ENCODE measurements around the gene ZNF619. TPM values are rescaled to one million over a fixed set of nuclear protein-coding genes. Genes with fewer than 3 reads are reported as not detected.

The ZNF619 gene
- polyA plus RNA-seq: 1 to 10 TPM; 1.8 to 4.7 (median 2.6) TPM

DNA sequence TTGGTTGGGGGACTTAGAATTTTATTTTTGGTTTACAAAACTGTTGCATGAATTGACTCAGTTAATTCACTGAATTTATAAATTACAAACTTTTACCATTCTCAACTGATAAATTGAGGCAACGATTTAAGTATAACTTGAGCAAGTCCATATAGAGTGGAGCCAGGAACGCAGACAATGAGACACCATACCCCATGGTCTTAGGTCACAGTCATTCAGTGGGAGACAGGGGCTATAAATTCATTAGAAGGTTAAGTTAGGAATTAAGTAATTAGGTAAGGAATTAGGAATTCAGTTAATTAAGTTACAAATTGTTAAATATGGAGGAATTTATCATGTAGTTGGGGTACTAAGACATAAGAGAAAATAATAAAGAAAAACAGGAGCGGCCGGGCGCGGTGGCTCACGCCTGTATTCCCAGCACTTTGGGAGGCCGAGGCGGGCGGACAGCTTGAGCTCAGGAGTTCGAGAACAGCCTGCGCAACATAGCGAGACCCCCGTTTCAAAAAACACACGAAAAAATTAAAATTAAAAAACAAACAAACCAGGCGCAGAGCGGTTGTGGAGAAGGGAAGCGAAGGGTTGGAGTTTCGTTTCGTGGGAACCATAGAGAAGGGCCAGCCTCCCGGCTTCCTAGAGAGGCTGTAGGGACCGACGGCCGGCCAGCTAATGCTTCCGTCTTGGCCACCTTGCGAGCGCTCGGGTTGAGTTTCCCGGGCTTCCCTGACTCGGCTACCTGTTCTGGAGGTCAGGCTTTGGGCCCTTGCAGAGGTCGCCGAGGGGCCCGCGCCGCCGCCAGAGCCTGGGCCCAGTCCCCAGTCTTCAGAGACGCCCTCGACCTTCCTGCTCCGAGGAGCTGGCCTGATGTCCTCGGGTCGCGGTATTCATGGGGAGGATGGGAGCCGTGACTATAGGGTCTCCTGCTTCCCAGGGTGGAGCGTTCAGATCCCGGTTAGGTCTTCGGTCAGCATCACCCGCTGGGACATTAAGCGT lies at the start of gene ZNF619:
ZNF619 (plus strand) TSS at position 645 of the 993 bp plus-strand sequence. CDS start 858 bp downstream, outside the sequence.
- peaks cover 6 to 14% (median 11%) of the 10 kb centered on the region in 3 donors for H3K36me3 Mint-ChIP-seq
- peaks cover 21 to 28% of the 10 kb centered on the region in 2 donors for H3K4me1 Mint-ChIP-seq
- peak within 1 kb of the TSS; percentile 92 to 99 (median 98) for H3K27ac Mint-ChIP-seq
- peaks cover 0 to 5% (median 3%) of the 10 kb centered on the region in 3 donors for H3K27me3 Mint-ChIP-seq (ENCODE audit: low read depth in 3 of 3)
- peak; percentile 76 to 80 (median 77) for DNase-seq
- H3K9me3 Mint-ChIP-seq: no peaks in the 10 kb centered on the region
- peak within 1 kb of the TSS; percentile 95 to 98 (median 97) for H3K4me3 Mint-ChIP-seq

DNA sequence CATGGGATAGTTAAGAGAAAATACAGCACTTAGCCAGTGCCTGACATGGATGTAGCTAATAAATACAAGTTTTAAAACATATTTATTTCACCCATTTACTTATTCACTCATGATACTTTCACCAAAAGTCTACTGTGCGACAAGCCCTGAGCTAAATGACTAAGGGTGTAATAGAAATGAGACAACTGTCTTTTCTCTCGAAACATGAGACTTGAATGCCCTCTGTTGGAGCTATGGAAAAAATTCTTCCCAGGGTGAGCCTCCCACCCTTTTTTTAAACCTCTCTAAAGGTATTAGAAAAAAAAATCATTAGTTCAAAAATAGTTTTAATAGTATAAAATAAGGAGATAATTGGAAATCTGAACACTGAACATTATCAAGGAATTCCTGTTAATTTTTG lies 44.1 kb upstream of the ZNF619 start:
- no peaks in the 10 kb centered on the region for H3K4me1 Mint-ChIP-seq
- no peak overlapping the region for H3K4me3 Mint-ChIP-seq
- peaks cover 0 to 3% (median 0%) of the 10 kb centered on the region in 3 donors for H3K27me3 Mint-ChIP-seq (ENCODE audit: low read depth in 3 of 3)
- no peaks in the 10 kb centered on the region for H3K9me3 Mint-ChIP-seq
- DNase-seq: no peak
- H3K27ac Mint-ChIP-seq: no peak overlapping the region
- peaks cover 3 to 10% (median 4%) of the 10 kb centered on the region in 3 donors for H3K36me3 Mint-ChIP-seq

DNA sequence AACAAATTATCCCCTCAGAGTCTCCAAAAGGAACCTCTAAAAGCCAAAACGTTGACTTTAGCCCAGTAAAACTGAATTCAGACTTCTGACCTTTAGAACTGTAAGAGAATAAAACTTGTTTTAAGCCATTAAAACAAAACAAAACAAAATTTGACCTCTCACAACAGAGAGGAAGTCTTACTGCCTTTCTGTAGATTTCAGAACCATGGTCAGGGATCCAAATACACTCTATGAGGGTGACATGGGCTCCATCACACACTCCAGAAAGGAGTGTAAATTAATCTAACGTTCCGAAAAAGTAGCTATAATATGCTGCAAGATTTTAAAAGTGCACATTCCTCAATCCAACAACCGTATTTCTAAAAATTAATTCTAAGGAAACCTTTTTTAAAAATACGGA lies 39.0 kb upstream of the ZNF619 start:
- Mint-ChIP-seq H3K27ac (no peak overlapping the region), H3K36me3 (peaks cover 3 to 14% (median 12%) of the 10 kb centered on the region in 3 donors), H3K4me1 (no peaks in the 10 kb centered on the region), H3K27me3 (ENCODE audit: low read depth in 3 of 3) (peaks cover 0 to 3% (median 0%) of the 10 kb centered on the region in 3 donors), H3K9me3 (no peaks in the 10 kb centered on the region), H3K4me3 (no peak overlapping the region)
- no peak for DNase-seq

DNA sequence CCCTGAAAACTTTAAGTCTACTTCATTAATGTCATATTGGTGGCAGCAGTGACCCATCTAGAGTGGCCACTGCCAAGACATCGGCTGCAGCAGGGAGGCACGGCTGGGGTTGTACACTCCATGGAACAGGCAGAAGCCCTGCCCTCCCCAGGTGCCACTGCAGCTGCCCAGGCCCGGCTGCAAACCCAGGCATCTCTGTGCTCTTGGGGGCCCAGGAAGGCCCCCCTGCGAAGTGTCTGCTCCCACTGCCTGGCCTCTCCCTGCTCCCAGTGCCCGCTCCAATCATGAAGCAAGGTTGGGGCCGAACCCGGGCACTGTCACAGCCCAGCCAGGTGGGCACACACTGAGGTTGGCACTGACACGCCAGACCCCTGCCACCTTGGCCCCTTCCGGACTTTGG lies 31.9 kb upstream of the ZNF619 start:
- no peaks in the 10 kb centered on the region for H3K9me3 Mint-ChIP-seq
- H3K36me3 Mint-ChIP-seq: peaks cover 0 to 13% (median 8%) of the 10 kb centered on the region in 3 donors
- H3K4me3 Mint-ChIP-seq: no peak overlapping the region
- peaks cover 0 to 2% (median 0%) of the 10 kb centered on the region in 3 donors for H3K27me3 Mint-ChIP-seq (ENCODE audit: low read depth in 3 of 3)
- H3K4me1 Mint-ChIP-seq: no peaks in the 10 kb centered on the region
- H3K27ac Mint-ChIP-seq: no peak overlapping the region
- no peak for DNase-seq

DNA sequence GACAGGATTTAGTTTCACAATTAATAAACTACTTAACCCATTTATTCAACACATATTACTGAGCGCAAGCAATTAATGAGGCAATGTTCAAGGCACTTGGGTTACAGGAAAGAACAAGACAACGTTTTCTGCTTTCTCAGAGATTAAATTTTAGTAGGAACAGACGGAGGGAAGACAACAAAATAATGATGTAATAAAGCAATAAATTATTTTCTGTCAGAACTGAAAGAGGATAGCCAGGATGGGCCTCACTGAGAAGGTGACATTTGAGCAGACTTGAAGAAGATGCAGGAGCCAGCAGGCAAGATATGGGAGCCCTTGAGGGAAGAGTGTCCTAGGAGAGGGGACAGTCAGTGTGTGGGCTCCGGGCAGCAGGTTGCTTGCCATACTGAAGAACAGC lies 31.0 kb upstream of the ZNF619 start:
- Mint-ChIP-seq H3K9me3 (no peaks in the 10 kb centered on the region), H3K27me3 (ENCODE audit: low read depth in 3 of 3) (peaks cover 0 to 2% (median 0%) of the 10 kb centered on the region in 3 donors), H3K36me3 (peaks cover 0 to 9% (median 6%) of the 10 kb centered on the region in 3 donors), H3K27ac (peak overlapping the region in 1 of 6 donors; percentile 37), H3K4me1 (no peaks in the 10 kb centered on the region), H3K4me3 (no peak overlapping the region)
- DNase-seq: no peak

DNA sequence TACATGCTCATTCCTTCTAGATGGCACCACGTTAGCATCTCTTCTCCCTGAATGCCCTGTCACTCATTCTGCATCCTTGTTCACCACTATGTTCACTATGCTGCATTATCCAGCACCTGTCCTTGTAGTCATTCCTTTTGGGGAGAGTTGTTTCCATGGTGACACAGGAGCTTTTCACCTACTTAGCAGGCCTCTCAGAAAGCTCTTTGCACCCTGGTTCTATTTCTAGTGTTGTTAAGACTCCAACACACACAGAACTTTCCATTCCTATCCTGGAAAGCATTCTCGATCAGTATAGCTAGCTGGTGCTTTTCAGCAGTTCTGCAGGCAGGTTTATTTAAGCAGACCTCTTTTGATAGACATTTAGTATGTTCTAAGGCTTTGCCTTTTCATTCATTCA lies 26.5 kb upstream of the ZNF619 start:
- H3K4me1 Mint-ChIP-seq: peaks cover 17 to 26% of the 10 kb centered on the region in 2 donors
- H3K4me3 Mint-ChIP-seq: no peak overlapping the region
- peaks cover 0 to 13% (median 6%) of the 10 kb centered on the region in 3 donors for H3K36me3 Mint-ChIP-seq
- no peak overlapping the region for H3K27ac Mint-ChIP-seq
- H3K9me3 Mint-ChIP-seq: no peaks in the 10 kb centered on the region
- DNase-seq: no peak
- peaks cover 0 to 4% (median 2%) of the 10 kb centered on the region in 3 donors for H3K27me3 Mint-ChIP-seq (ENCODE audit: low read depth in 3 of 3)

DNA sequence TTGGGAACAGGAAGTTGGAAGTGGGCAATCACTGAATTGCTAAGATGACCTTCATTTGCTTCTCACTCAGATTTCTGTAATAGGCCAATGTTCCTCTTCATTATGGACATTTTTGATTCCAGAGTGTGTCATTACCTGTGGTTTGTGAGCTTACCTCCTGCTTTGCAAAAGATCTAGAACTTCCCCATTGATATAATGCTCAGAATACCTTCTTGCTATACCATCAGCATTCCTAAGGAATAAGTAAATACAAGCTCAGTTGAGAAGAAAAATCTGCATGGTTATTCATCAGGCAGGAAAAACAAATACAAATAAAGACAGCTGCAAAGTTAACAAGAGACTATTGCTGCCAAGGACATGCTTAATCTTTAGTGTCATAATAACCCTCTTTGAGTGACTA lies 25.4 kb upstream of the ZNF619 start:
- Mint-ChIP-seq H3K4me1 (peaks cover 24 to 35% of the 10 kb centered on the region in 2 donors), H3K4me3 (peak overlapping the region in 4 of 5 donors; percentile 35 to 94 (median 88)), H3K36me3 (peaks cover 0 to 13% (median 0%) of the 10 kb centered on the region in 3 donors), H3K27me3 (ENCODE audit: low read depth in 3 of 3) (peaks cover 0 to 4% (median 2%) of the 10 kb centered on the region in 3 donors), H3K9me3 (no peaks in the 10 kb centered on the region), H3K27ac (peak overlapping the region; percentile 61 to 99 (median 95))
- no peak for DNase-seq

DNA sequence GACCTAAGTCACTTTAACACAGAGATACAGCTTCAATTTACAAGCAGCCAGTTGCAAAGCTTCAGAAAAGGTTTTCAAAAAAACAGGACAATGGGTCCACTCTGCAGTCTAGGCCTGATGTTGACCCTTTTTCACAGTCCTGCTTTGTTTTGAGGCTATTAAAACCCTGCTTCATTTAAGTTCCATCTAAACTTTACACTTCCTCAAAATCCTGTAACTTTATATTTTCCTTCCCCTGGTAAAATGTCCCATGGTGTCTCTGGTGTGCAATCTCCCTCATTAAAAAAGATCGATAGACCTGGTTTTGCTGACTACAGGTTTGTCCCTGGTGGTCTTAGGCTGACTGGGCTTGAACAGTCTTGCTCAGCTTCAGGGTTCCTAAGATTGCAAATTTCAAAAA lies 24.9 kb upstream of the ZNF619 start:
- Mint-ChIP-seq H3K36me3 (peaks cover 0 to 13% (median 0%) of the 10 kb centered on the region in 3 donors), H3K27ac (peak overlapping the region; percentile 95 to 99 (median 97)), H3K27me3 (ENCODE audit: low read depth in 3 of 3) (peaks cover 1 to 9% (median 3%) of the 10 kb centered on the region in 3 donors), H3K4me1 (peaks cover 29 to 41% of the 10 kb centered on the region in 2 donors), H3K4me3 (peak overlapping the region; percentile 86 to 96 (median 94)), H3K9me3 (no peaks in the 10 kb centered on the region)
- DNase-seq: no peak

DNA sequence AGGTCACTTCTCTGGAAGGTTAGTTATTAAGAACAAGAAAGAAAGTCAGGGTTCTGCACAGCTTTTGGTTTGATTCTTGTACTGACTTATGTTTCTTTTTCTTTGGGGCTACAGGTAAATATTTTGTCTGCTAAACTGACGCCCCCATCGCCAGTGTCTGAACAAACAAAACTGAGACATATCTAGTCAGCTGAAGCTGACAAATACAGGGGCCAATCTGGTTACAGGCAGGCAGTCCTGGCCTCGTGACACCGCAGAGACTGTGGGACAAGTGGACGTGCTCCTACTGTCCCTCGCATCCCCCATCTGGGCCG lies 24.4 kb upstream of the ZNF619 start:
- Mint-ChIP-seq H3K27ac (peak overlapping the region; percentile 95 to 99 (median 97)), H3K4me3 (peak overlapping the region; percentile 86 to 96 (median 94)), H3K9me3 (no peaks in the 10 kb centered on the region), H3K4me1 (peaks cover 31 to 44% of the 10 kb centered on the region in 2 donors), H3K27me3 (ENCODE audit: low read depth in 3 of 3) (peaks cover 3 to 10% (median 3%) of the 10 kb centered on the region in 3 donors), H3K36me3 (peaks cover 0 to 13% (median 0%) of the 10 kb centered on the region in 3 donors)
- DNase-seq: no peak

DNA sequence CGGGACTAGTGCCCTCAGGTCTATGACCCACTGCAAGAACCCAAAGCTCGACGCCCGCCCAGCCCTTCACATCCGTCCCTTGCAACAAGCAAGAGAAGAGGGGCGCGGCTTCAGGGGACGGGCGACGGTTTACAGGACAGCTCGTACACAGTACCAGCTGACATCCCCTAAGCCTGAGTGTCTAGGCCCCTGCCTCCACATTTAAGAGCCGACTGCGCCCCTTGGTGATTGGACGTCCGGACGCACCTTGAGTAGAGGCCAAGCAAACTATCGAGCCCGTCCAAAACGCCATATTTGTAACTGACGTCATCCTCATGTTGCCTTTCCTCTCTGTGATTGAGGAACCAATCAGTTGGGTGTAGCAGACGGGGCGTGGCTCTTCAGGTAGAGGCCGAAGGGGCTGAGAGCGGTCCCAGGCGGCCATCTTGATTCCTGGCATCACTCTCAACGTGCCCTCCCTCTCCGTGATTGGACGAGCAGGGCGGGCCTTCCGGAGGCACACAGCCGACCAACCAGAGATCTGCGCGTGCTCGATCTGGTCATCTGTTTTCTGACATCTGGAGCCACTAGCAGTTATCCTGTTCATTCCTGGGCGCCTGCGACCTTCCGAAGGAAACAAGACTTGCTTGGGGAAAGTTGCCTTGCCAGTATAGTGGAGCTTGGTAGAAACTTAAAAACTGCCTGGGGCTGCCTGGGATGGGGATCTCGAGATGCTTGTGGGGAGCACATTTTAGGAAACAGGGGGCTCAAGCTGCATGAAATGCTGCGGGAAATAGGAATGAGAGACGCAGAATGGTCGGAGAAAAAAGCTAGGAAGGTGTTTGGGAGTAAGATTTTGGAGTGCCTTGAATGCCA lies 23.8 kb upstream of the ZNF619 start:
- Mint-ChIP-seq H3K4me1 (peaks cover 37 to 50% of the 10 kb centered on the region in 2 donors), H3K4me3 (peak overlapping the region; percentile 86 to 96 (median 94))

DNA sequence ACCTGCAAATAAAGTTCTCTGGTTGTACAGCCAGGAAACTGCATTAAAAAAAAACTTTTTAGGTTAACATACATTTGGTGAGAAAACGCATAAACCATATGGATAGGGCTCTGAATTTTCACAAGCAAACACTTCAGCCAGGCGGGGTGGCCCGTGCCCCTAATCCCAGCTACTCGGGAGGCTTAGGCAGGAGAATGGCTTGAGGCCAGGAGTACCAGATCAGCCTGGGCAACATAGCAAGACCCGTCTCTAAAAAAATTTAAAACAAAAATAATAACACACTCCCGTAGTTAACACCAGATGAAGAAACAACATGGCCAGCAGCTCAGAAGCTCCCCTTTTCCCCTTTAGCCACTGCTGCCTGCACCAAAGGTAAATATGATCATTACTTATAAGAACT lies 23.0 kb upstream of the ZNF619 start:
- no peak for DNase-seq
- peaks cover 45 to 58% of the 10 kb centered on the region in 2 donors for H3K4me1 Mint-ChIP-seq
- peaks cover 3 to 12% (median 7%) of the 10 kb centered on the region in 3 donors for H3K27me3 Mint-ChIP-seq (ENCODE audit: low read depth in 3 of 3)

More for the DNA sequence above, 23.8 kb upstream of the ZNF619 start:
- H3K9me3 Mint-ChIP-seq: no peaks in the 10 kb centered on the region
- peaks cover 3 to 9% (median 7%) of the 10 kb centered on the region in 3 donors for H3K27me3 Mint-ChIP-seq (ENCODE audit: low read depth in 3 of 3)
- peak; percentile 93 to 95 (median 94) for DNase-seq
- peak overlapping the region; percentile 95 to 99 (median 97) for H3K27ac Mint-ChIP-seq
- H3K36me3 Mint-ChIP-seq: peaks cover 0 to 13% (median 4%) of the 10 kb centered on the region in 3 donors

DNA sequence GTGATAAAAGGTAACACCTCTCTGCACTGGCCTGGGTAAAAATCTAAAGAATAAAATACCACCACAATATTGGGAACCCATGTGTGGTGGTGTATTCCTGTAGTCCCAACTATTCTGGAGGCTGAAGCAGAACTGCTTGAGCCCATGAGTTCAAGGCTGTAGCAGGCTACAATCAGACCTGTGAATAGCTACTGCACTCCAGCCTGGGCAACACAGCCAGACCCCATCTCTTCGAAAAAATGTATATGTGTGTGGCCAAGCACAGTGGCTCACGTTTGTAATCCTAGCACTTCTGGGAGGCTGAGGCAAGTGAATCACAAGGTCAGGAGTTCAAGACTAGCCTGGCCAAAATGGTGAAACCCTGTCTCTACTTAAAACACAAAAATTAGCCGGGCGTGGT lies 21.6 kb upstream of the ZNF619 start:
- Mint-ChIP-seq H3K36me3 (peaks cover 6 to 19% (median 7%) of the 10 kb centered on the region in 3 donors), H3K4me1 (peaks cover 48 to 63% of the 10 kb centered on the region in 2 donors), H3K27me3 (ENCODE audit: low read depth in 3 of 3) (peaks cover 3 to 12% (median 7%) of the 10 kb centered on the region in 3 donors)

More for the DNA sequence above, 23.0 kb upstream of the ZNF619 start:
- Mint-ChIP-seq H3K36me3 (peaks cover 2 to 13% (median 12%) of the 10 kb centered on the region in 3 donors), H3K4me3 (peak overlapping the region in 4 of 5 donors; percentile 86 to 96 (median 92)), H3K27ac (peak overlapping the region in 5 of 6 donors; percentile 24 to 99 (median 95)), H3K9me3 (no peaks in the 10 kb centered on the region)

More for the DNA sequence above, 21.6 kb upstream of the ZNF619 start:
- DNase-seq: no peak
- Mint-ChIP-seq H3K27ac (no peak overlapping the region), H3K9me3 (no peaks in the 10 kb centered on the region), H3K4me3 (peak overlapping the region; percentile 89 to 96 (median 94))
